Stomach (tissue), 19 donors: Measurements from ENCODE around the gene BRI3BP. TPM values are rescaled to one million over a fixed set of nuclear protein-coding genes. Genes with fewer than 3 reads are reported as not detected.

Source experiments
- DNase-seq, 2 donors: peaks; one replicate each; pipeline versions ENCODE4 v3.0.0 to v3.0.0-alpha.2; 2013 to 2019
- H3K27ac ChIP-seq, 5 donors: fragments of 200-600 bp in 4 of 5; sonication (generic) in 4 of 5; one replicate each; pipeline ENCODE4 v1.5.1; 2013 to 2019; ENCODE audit warnings: mild to moderate bottlenecking in 1 of 5, moderate library complexity in 1 of 5
- H3K27me3 ChIP-seq, 3 donors: fragments of 200-600 bp; sonication (generic); one replicate each; pipeline ENCODE4 v1.5.1; 2017 to 2019; ENCODE audit warnings: mixed run types in 1 of 3
- H3K36me3 ChIP-seq, 4 donors: fragments of 200-600 bp; sonication (generic); 1 replicate in 3 of 4; 2 replicates in 1 of 4; pipeline ENCODE4 v1.5.1; 2016 to 2019
- H3K4me1 ChIP-seq, 4 donors: fragments of 200-600 bp; sonication (generic); one replicate each; pipeline ENCODE4 v1.5.1; 2016 to 2019
- H3K4me3 ChIP-seq, 4 donors: fragments of 200-600 bp; sonication (generic) in 3 of 4; one replicate each; pipeline ENCODE4 v1.5.1; 2016 to 2019; ENCODE audit warnings: mild to moderate bottlenecking in 1 of 4
- H3K9me3 ChIP-seq, 4 donors: fragments of 200-600 bp; sonication (generic); one replicate each; pipeline ENCODE4 v1.5.1; 2016 to 2019
- CTCF ChIP-seq, 7 experiments: fragments of 450-650 bp in 4 of 7; fragments of 200-600 bp in 3 of 7; sonication (generic) in 3 of 7; IDR thresholded peaks; one replicate each; pipeline ENCODE4 v1.5.1; 2016 to 2019; ENCODE audit warnings: antibody characterized with exemption in 7 of 7, control low read depth in 2 of 7, mild to moderate bottlenecking in 1 of 7
- EP300 ChIP-seq: sonication (generic); formaldehyde crosslinking; IDR thresholded peaks from one replicate; pipeline ENCODE4 v1.6.1; 2017; ENCODE audit warnings: antibody characterized with exemption
- POLR2A ChIP-seq, 4 donors: fragments of 450-650 bp; IDR thresholded peaks; one replicate each; pipeline ENCODE4 v1.6.1; 2016; ENCODE audit warnings: antibody characterized with exemption in 4 of 4, control low read depth in 2 of 4, mild to moderate bottlenecking in 1 of 4, moderate library complexity in 1 of 4
- POLR2AphosphoS5 ChIP-seq, 3 donors: sonication (generic); formaldehyde crosslinking; IDR thresholded peaks; one replicate each; pipeline ENCODE4 v1.6.1; 2016; ENCODE audit warnings: antibody characterized with exemption in 3 of 3
- WGBS, 5 donors: extraction: QIAGEN DNeasy Blood & Tissue Kit in 3 of 5; methylation state at CpG; one replicate each; pipeline versions ENCODE4 v1.1.5 to v1.1.7; 2013 to 2018; 5-methylcytosine and 5-hydroxymethylcytosine counted together
- intact Hi-C: fragments of 100-400 bp; cut with DNase I; formaldehyde crosslinking; loops from one replicate; pipeline ENCODE4 v1.15.1; 2023; ENCODE audit warnings: low total_unique reads
- long read RNA-seq, 10 donors: transcript quantifications; one replicate each; lab custom pipeline, GENCODE V29; 2026
- polyA plus RNA-seq, 3 donors: library from polyadenylated mRNA; stranded (reverse); fragments of 200-250 nt; gene quantifications; one replicate each; pipeline ENCODE4 v1.2.3, GENCODE V29; 2013
- total RNA-seq, 5 donors: library from RNA; depleted of rRNA; stranded (reverse); fragments of >200 nt; gene quantifications; one replicate each; pipeline versions ENCODE4 v1.1.0 to v1.2.3, GENCODE V29; 2014 to 2016
- donor health status: healthy with polysubstance abuse.
- donor health status: Bipolar disorder and iron deficiency.
- donor health status: healthy.

Gene BRI3BP, protein sequence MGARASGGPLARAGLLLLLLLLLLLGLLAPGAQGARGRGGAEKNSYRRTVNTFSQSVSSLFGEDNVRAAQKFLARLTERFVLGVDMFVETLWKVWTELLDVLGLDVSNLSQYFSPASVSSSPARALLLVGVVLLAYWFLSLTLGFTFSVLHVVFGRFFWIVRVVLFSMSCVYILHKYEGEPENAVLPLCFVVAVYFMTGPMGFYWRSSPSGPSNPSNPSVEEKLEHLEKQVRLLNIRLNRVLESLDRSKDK
- total RNA-seq (10 to 100 TPM in 3 of 5 donors, 1 to 10 TPM in 2; 1.2 to 24.3 (median 19.4) TPM), polyA plus RNA-seq (1 to 10 TPM; 1.7 to 5.2 (median 3.1) TPM)
- long read RNA-seq, donor 1, full-length matches to known transcripts, result 4 of 17 reads
- long read RNA-seq, donor 1, partial matches to known transcripts, result 13 of 17 reads
- long read RNA-seq, donor 1, other reads (novel, unspliced or antisense), result 0 of 17 reads
- long read RNA-seq, donor 2, full-length matches to known transcripts, result 7 of 34 reads
- long read RNA-seq, donor 2, partial matches to known transcripts, result 27 of 34 reads
- long read RNA-seq, donor 2, other reads (novel, unspliced or antisense), result 0 of 34 reads
- long read RNA-seq, donor 3, full-length matches to known transcripts, result 6 of 16 reads
- long read RNA-seq, donor 3, partial matches to known transcripts, result 10 of 16 reads
- long read RNA-seq, donor 3, other reads (novel, unspliced or antisense), result 0 of 16 reads
- long read RNA-seq, donor 4, full-length matches to known transcripts, result 2 of 2 reads
- long read RNA-seq, donor 4, partial matches to known transcripts, result 0 of 2 reads
- long read RNA-seq, donor 4, other reads (novel, unspliced or antisense), result 0 of 2 reads
- long read RNA-seq, donor 5, full-length matches to known transcripts, result 6 of 6 reads
- long read RNA-seq, donor 5, partial matches to known transcripts, result 0 of 6 reads
- long read RNA-seq, donor 5, other reads (novel, unspliced or antisense), result 0 of 6 reads
- long read RNA-seq, donor 6, full-length matches to known transcripts, result 10 of 32 reads
- long read RNA-seq, donor 6, partial matches to known transcripts, result 22 of 32 reads
- long read RNA-seq, donor 6, other reads (novel, unspliced or antisense), result 0 of 32 reads
- long read RNA-seq, donor 7, full-length matches to known transcripts, result 6 of 6 reads
- long read RNA-seq, donor 7, partial matches to known transcripts, result 0 of 6 reads
- long read RNA-seq, donor 7, other reads (novel, unspliced or antisense), result 0 of 6 reads
- long read RNA-seq, donor 8, full-length matches to known transcripts, result 2 of 8 reads
- long read RNA-seq, donor 8, partial matches to known transcripts, result 6 of 8 reads
- long read RNA-seq, donor 8, other reads (novel, unspliced or antisense), result 0 of 8 reads
- long read RNA-seq, donor 9, full-length matches to known transcripts, result 2 of 2 reads
- long read RNA-seq, donor 9, partial matches to known transcripts, result 0 of 2 reads
- long read RNA-seq, donor 9, other reads (novel, unspliced or antisense), result 0 of 2 reads
- long read RNA-seq, donor 10, full-length matches to known transcripts, result 2 of 12 reads
- long read RNA-seq, donor 10, partial matches to known transcripts, result 10 of 12 reads
- long read RNA-seq, donor 10, other reads (novel, unspliced or antisense), result 0 of 12 reads

DNA sequence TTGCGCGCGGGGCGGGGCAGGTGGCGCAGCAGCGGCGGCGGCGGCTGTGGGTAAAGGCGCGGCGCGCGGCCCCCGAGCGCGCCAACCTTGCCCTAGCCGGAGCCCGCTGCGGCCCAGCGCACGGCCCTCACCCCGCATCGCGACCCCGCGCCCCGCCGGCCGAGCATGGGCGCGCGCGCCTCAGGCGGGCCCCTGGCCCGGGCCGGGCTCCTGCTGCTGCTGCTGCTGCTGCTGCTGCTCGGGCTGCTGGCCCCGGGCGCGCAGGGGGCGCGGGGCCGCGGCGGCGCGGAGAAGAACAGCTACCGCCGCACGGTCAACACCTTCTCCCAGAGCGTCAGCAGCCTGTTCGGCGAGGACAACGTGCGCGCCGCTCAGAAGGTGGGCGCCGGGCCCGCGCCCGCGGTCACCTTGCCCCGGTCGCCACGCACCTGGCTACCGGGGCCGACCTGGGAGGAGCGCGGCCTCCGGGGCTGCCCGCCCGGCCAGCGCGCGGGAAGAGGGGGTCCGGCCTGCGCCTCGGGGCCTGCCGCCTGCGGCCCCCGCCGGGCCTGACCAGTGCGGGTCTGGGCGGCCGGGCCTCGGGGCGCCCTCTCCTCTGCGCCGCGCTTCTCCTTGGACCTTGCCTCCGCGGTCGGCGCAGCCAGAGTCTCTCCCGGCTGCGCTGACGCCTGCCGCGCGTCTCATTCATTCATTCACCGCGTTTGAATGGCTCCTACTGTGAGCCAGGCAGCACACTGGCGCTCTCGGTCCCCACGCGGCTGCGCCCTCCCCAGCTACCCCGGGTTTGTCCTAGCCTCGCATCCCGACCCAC lies at the start of gene BRI3BP:
Gene BRI3BP, plus strand, starts transcription at position 20 of the 811 bp plus-strand sequence. Its CDS starts 146 bp downstream, at position 166.
- no peaks in the 10 kb centered on the region for H3K9me3 ChIP-seq
- H3K4me3 ChIP-seq, result peak within 1 kb of the TSS; percentile 61 to 98 (median 74)
- WGBS, 5 donors, result 0 to 1% (median 1%) methylated on average over 11 to 112 of the region's 112 CpGs
- no peaks in the 10 kb centered on the region for H3K36me3 ChIP-seq
- no peaks in the 10 kb centered on the region for H3K27me3 ChIP-seq
- H3K27ac ChIP-seq, result peak within 1 kb of the TSS; percentile 70 to 86 (median 80)
- peak; percentile 35 to 84 for DNase-seq
- intact Hi-C loops, result no loop called here
- no peak for TF ChIP-seq POLR2AphosphoS5 (IDR thresholded peaks at IDR 0.05)
- TF ChIP-seq CTCF (IDR thresholded peaks at IDR 0.05), result no peak
- no peak for TF ChIP-seq EP300
- no peak for TF ChIP-seq POLR2A (IDR thresholded peaks at IDR 0.05)
- peaks cover 18 to 42% (median 30%) of the 10 kb centered on the region in 4 donors for H3K4me1 ChIP-seq

DNA sequence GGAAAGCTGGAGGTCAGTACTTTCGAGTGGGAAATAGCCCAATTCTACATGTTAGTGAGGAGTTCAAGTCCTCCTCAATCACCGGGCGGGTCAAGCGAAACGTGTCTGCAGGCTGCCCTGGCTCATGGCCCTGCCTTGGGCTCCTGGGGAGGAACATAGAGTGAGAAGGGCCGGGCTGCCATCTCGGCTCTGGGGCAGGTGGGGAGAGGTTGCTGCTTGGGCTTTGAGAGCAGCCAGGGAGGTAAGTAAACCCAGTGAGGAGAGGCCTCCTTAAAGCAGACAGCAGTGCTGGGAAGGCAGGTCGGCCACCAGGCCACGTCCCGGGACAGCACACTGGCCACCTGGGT lies 47.0 kb upstream of the BRI3BP start:
- no peaks in the 10 kb centered on the region for H3K4me1 ChIP-seq
- TF ChIP-seq POLR2AphosphoS5 (IDR thresholded peaks at IDR 0.05) (no peak), EP300 (no peak)
- intact Hi-C loops, result no loop called here
- WGBS, 5 donors, result 77 to 91% (median 86%) methylated on average over 7 to 10 of the region's 10 CpGs
- no peak overlapping the region for H3K4me3 ChIP-seq
- DNase-seq, result no peak
- H3K9me3 ChIP-seq, result no peaks in the 10 kb centered on the region
- peaks cover 27 to 73% (median 69%) of the 10 kb centered on the region in 4 donors for H3K36me3 ChIP-seq
- H3K27me3 ChIP-seq, result no peaks in the 10 kb centered on the region
- H3K27ac ChIP-seq, result no peak overlapping the region

DNA sequence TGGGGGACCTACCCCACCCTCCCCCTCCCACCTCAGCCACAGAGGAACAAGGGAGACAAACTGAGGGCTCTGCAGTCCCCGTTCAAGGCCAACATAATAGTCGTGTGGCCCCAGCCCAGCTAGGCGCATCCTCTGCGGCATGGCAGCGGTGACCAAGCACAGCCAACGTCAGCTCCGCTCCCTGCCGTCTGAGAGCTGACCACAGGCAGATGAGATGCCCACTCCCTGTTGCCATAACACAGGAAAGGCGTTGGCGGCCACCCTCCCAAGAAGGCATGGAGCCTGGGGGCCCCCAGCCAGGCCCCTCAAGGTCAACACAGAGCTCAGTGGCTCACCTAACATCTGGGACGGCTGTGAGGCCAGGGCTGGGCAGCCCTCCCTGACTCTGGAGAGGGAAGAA lies 46.4 kb upstream of the BRI3BP start:
- H3K4me1 ChIP-seq, result no peaks in the 10 kb centered on the region
- 50 to 96% (median 89%) methylated on average over 1 to 11 of the region's 11 CpGs for WGBS, 5 donors
- no peak overlapping the region for H3K4me3 ChIP-seq
- H3K9me3 ChIP-seq, result no peaks in the 10 kb centered on the region
- H3K27ac ChIP-seq, result no peak overlapping the region
- no peaks in the 10 kb centered on the region for H3K27me3 ChIP-seq
- intact Hi-C loops, result no loop called here
- TF ChIP-seq EP300 (no peak), CTCF (IDR thresholded peaks at IDR 0.05) (no peak), POLR2AphosphoS5 (IDR thresholded peaks at IDR 0.05) (no peak), POLR2A (IDR thresholded peaks at IDR 0.05) (no peak)
- no peak for DNase-seq
- H3K36me3 ChIP-seq, result peaks cover 31 to 79% (median 74%) of the 10 kb centered on the region in 4 donors
